ENCODE results near the gene SFMBT2. TPM values are rescaled to one million over a fixed set of nuclear protein-coding genes. Genes with fewer than 3 reads are reported as not detected.

The SFMBT2 gene
- total RNA-seq, 1 experiment from 2014 or later, result 1.3 TPM

- no peak for ATAC-seq
- in situ Hi-C loops (cut with HindIII; ENCODE audit: low pct_unique_long_range_greater_than_20kb, low sequenced_read_pairs) (no loop called here), intact Hi-C loops (cut with micrococcal nuclease; ENCODE audit: unreplicated experiment) (no loop called here)
- TF ChIP-seq POLR2AphosphoS5 (IDR thresholded peaks at IDR 0.05; ENCODE audit: low read depth, low read length) (no peak), CTCF (IDR thresholded peaks at IDR 0.05) (no peak), TCF7L2 (IDR thresholded peaks at IDR 0.05; ENCODE audit: low read depth, low read length) (no peak), SIN3A (IDR thresholded peaks at IDR 0.05; ENCODE audit: borderline replicate concordance, insufficient read depth, low read depth, low read length) (no peak), REST (IDR thresholded peaks at IDR 0.05; ENCODE audit: insufficient read depth in 1 of 2, low read depth in 2 of 2, low read length in 1 of 2) (no peak)
- Histone ChIP-seq H3K27ac (ENCODE audit: low read length) (no peak overlapping the region), H3K4me1 (ENCODE audit: control insufficient read depth, insufficient read depth, low read length) (no peaks in the 10 kb centered on the region), H3K4me3 (ENCODE audit: low read depth in 2 of 2, low read length in 2 of 2) (no peak overlapping the region), H3K27me3 (ENCODE audit: control insufficient read depth, insufficient read depth, low read length) (no peaks in the 10 kb centered on the region), H3K9me3 (ENCODE audit: control insufficient read depth, insufficient read depth, low read depth, low read length) (no peaks in the 10 kb centered on the region), H3K36me3 (ENCODE audit: control insufficient read depth, insufficient read depth, low read length) (no peaks in the 10 kb centered on the region)
- BruUV-seq (replicated peaks), result no TSS peak
- no peak for DNase-seq (ENCODE audit: low read depth, low spot score)
- POLR2A ChIA-PET, result no interaction called here
- CTCF ChIA-PET, result no interaction called here
Observed at GRCh38 chr10:7377614-7378248, 33.1 kb downstream of the SFMBT2 start.

GRCh38 chr10:7374795-7375194 lies 36.0 kb downstream of the SFMBT2 start:
- intact Hi-C loops (cut with micrococcal nuclease; ENCODE audit: unreplicated experiment), result no loop called here
- Histone ChIP-seq H3K4me3 (ENCODE audit: low read depth in 2 of 2, low read length in 2 of 2) (no peak overlapping the region), H3K9me3 (ENCODE audit: control insufficient read depth, insufficient read depth, low read depth, low read length) (no peaks in the 10 kb centered on the region), H3K4me1 (ENCODE audit: control insufficient read depth, insufficient read depth, low read length) (no peaks in the 10 kb centered on the region), H3K36me3 (ENCODE audit: control insufficient read depth, insufficient read depth, low read length) (no peaks in the 10 kb centered on the region), H3K27ac (ENCODE audit: low read length) (no peak overlapping the region), H3K27me3 (ENCODE audit: control insufficient read depth, insufficient read depth, low read length) (no peaks in the 10 kb centered on the region)
- CTCF ChIA-PET, result no interaction called here
- no TSS peak for BruUV-seq (replicated peaks)
- ATAC-seq (no peak), DNase-seq (ENCODE audit: low read depth, low spot score) (no peak)
- POLR2A ChIA-PET, result no interaction called here
- in situ Hi-C loops (cut with HindIII; ENCODE audit: low pct_unique_long_range_greater_than_20kb, low sequenced_read_pairs), result no loop called here
- TF ChIP-seq TCF7L2 (IDR thresholded peaks at IDR 0.05; ENCODE audit: low read depth, low read length) (no peak), CTCF (IDR thresholded peaks at IDR 0.05) (no peak), SIN3A (IDR thresholded peaks at IDR 0.05; ENCODE audit: borderline replicate concordance, insufficient read depth, low read depth, low read length) (no peak), POLR2AphosphoS5 (IDR thresholded peaks at IDR 0.05; ENCODE audit: low read depth, low read length) (no peak), REST (IDR thresholded peaks at IDR 0.05; ENCODE audit: insufficient read depth in 1 of 2, low read depth in 2 of 2, low read length in 1 of 2) (no peak)

Data from Panc1 (cell line).